Measurements from ENCODE around the gene LHX3. TPM values are rescaled to one million over a fixed set of nuclear protein-coding genes. Genes with fewer than 3 reads are reported as not detected.

LHX3 gene
- total and polyA plus RNA-seq, 10 of the 15 experiments (the other 5 are each of a cell fraction or from before 2014, with no cell fraction given): not detected

DNA sequence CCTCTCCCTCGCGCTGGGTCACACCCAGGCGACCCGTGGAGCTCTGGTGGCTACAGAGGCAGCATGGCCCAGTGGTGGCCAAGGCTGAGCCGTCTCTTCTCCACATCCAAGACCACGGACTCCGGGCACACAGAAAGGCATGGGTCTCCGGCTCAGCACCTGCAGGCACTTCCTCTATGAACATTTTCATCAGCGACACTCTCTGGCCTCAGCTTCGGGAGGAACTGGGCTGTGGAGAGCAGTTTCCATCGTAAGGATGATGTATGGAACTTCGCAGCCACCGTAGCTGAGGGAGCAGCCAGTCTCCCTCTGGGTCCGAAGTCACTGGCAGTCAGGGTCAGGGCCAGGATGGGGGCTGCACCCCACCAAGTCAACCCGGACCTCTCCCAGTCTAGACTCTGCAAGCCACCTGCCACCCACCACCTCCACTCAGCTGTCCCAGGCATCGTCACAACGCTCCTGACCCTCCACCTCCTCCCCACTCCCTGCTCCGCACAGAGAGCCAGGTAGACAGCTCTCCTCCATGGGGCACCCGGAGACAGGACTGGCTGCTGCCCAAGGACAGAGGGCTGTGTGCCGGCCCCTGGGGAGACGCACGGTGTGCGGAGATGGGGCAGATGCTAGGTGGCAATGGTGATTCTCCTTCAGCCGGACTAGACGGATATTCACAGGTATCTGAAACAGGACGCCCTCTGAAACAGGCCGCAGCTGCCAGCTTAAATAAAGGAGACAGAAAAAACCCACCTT is 31.0 kb upstream of the LHX3 start:
- ChIA-PET SMC1A (ENCODE audit: uncharacterized antibody, unreplicated experiment) (no interaction called here), RAD21 (ENCODE audit: unreplicated experiment) (no interaction called here), CTCF (no interaction called here), POLR2A (interaction anchor here (0.6 kb wide), 1 partner anchor 113 kb away, joined by 3 read pairs; no protein-coding TSS in a partner anchor)
- Histone ChIP-seq H3K9me3 (replicated peaks; ENCODE audit: control insufficient read depth, insufficient read depth, low read length) (no peaks in the 10 kb centered on the region), H3K27me3 (replicated peaks in 1 of 2; ENCODE audit: control insufficient read depth in 2 of 2, insufficient read depth in 2 of 2, low read length in 1 of 2) (no peaks in the 10 kb centered on the region), H3K4me3 (no peak overlapping the region), H3K9ac (ENCODE audit: control insufficient read depth, insufficient read depth, low read length) (no peak overlapping the region), H3K79me2 (ENCODE audit: control insufficient read depth, insufficient read depth, low read length) (peaks cover 26% of the 10 kb centered on the region), H3K27ac (ENCODE audit: control insufficient read depth, insufficient read depth) (no peak overlapping the region), H2AFZ (ENCODE audit: control insufficient read depth, low read depth, low read length) (no peak overlapping the region), H3K36me3 (ENCODE audit: control insufficient read depth in 2 of 2, insufficient read depth in 2 of 2, low read length in 1 of 2) (peaks cover 5 to 20% of the 10 kb centered on the region in 2 experiments; a peak in 3 of 4 replicates), H4K20me1 (ENCODE audit: control insufficient read depth, insufficient read depth) (peaks cover 4% of the 10 kb centered on the region; the same call in 1 of the 2 replicates), H3K4me2 (ENCODE audit: control insufficient read depth, insufficient read depth) (no peak overlapping the region), H3K4me1 (ENCODE audit: control insufficient read depth, insufficient read depth, low read length) (peaks cover 29% of the 10 kb centered on the region)
- no peak for TF ChIP-seq EED (IDR thresholded peaks at IDR 0.05; ENCODE audit: low read depth)
- TF ChIP-seq TARDBP (IDR thresholded peaks at IDR 0.05; ENCODE audit: borderline replicate concordance): no peak
- no peak for TF ChIP-seq EGR1 (IDR thresholded peaks at IDR 0.05; ENCODE audit: borderline replicate concordance in 1 of 2, low read depth in 2 of 2, low read length in 2 of 2)
- TF ChIP-seq ETV6 (conservative IDR thresholded peaks at IDR 0.05 in 1 of 2, IDR thresholded peaks at IDR 0.05 in 1 of 2; ENCODE audit: borderline replicate concordance in 1 of 2, low read depth in 1 of 2): no peak
- TF ChIP-seq, protein P1, sequence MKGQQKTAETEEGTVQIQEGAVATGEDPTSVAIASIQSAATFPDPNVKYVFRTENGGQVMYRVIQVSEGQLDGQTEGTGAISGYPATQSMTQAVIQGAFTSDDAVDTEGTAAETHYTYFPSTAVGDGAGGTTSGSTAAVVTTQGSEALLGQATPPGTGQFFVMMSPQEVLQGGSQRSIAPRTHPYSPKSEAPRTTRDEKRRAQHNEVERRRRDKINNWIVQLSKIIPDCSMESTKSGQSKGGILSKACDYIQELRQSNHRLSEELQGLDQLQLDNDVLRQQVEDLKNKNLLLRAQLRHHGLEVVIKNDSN (IDR thresholded peaks at IDR 0.05; ENCODE audit: borderline replicate concordance, extremely low read length, insufficient read depth, low read depth, low read length): no peak
- TF ChIP-seq NFYB (IDR thresholded peaks at IDR 0.05; ENCODE audit: insufficient read depth, low read depth, low read length): no peak
- TF ChIP-seq YY1 (IDR thresholded peaks at IDR 0.05; ENCODE audit: low read depth, low read length): no peak
- TF ChIP-seq POLR2AphosphoS2 (IDR thresholded peaks at IDR 0.05; ENCODE audit: low read depth, low read length): no peak
- no peak for TF ChIP-seq JUND (IDR thresholded peaks at IDR 0.05; ENCODE audit: low read depth, low read length)
- TF ChIP-seq MYC (IDR thresholded peaks at IDR 0.05; ENCODE audit: insufficient read depth, insufficient read length, insufficient replicate concordance, low read length, severe bottlenecking): no peak
- no peak for TF ChIP-seq NRF1 (conservative IDR thresholded peaks at IDR 0.05; ENCODE audit: low read depth, low read length)
- no peak for TF ChIP-seq MEF2B (IDR thresholded peaks at IDR 0.05; ENCODE audit: partially characterized antibody, poor library complexity, severe bottlenecking)
- TF ChIP-seq BCL11A (IDR thresholded peaks at IDR 0.05; ENCODE audit: low read depth, low read length): no peak
- TF ChIP-seq TCF12 (IDR thresholded peaks at IDR 0.05; ENCODE audit: low read depth, low read length): no peak
- TF ChIP-seq SPI1 (IDR thresholded peaks at IDR 0.05; ENCODE audit: borderline replicate concordance, insufficient read depth, low read depth, low read length): no peak
- TF ChIP-seq, protein P2, sequence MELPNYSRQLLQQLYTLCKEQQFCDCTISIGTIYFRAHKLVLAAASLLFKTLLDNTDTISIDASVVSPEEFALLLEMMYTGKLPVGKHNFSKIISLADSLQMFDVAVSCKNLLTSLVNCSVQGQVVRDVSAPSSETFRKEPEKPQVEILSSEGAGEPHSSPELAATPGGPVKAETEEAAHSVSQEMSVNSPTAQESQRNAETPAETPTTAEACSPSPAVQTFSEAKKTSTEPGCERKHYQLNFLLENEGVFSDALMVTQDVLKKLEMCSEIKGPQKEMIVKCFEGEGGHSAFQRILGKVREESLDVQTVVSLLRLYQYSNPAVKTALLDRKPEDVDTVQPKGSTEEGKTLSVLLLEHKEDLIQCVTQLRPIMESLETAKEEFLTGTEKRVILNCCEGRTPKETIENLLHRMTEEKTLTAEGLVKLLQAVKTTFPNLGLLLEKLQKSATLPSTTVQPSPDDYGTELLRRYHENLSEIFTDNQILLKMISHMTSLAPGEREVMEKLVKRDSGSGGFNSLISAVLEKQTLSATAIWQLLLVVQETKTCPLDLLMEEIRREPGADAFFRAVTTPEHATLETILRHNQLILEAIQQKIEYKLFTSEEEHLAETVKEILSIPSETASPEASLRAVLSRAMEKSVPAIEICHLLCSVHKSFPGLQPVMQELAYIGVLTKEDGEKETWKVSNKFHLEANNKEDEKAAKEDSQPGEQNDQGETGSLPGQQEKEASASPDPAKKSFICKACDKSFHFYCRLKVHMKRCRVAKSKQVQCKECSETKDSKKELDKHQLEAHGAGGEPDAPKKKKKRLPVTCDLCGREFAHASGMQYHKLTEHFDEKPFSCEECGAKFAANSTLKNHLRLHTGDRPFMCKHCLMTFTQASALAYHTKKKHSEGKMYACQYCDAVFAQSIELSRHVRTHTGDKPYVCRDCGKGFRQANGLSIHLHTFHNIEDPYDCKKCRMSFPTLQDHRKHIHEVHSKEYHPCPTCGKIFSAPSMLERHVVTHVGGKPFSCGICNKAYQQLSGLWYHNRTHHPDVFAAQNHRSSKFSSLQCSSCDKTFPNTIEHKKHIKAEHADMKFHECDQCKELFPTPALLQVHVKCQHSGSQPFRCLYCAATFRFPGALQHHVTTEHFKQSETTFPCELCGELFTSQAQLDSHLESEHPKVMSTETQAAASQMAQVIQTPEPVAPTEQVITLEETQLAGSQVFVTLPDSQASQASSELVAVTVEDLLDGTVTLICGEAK (IDR thresholded peaks at IDR 0.05; ENCODE audit: borderline replicate concordance): no peak
- no peak for TF ChIP-seq RAD51 (IDR thresholded peaks at IDR 0.05)
- FAIRE-seq (no peak), ATAC-seq (no peak), DNase-seq (ENCODE audit: low read depth, low spot score) (no peak)
- WGBS (ENCODE audit: insufficient coverage, insufficient replicate concordance, low lambda C conversion rate, missing lambda C conversion rate): 95% methylated on average over 27 of the region's 27 CpGs
- BruUV-seq (replicated peaks): no TSS peak
- in situ Hi-C loops (cut with MboI): no loop called here
- intact Hi-C loops (cut with micrococcal nuclease; ENCODE audit: unreplicated experiment): no loop called here

Measured in GM12878 (cell line).